ENCODE data around the gene PAM.

GRCh38 chr5:102975045-102975444, 219.9 kb downstream of the PAM start:
- no peak for TF ChIP-seq ZNF501 (CRISPR knock-in tag; IDR thresholded peaks at IDR 0.05)
- TF ChIP-seq RFX5 (IDR thresholded peaks at IDR 0.05; ENCODE audit: low read depth, low read length): no peak
- TF ChIP-seq, protein P1, sequence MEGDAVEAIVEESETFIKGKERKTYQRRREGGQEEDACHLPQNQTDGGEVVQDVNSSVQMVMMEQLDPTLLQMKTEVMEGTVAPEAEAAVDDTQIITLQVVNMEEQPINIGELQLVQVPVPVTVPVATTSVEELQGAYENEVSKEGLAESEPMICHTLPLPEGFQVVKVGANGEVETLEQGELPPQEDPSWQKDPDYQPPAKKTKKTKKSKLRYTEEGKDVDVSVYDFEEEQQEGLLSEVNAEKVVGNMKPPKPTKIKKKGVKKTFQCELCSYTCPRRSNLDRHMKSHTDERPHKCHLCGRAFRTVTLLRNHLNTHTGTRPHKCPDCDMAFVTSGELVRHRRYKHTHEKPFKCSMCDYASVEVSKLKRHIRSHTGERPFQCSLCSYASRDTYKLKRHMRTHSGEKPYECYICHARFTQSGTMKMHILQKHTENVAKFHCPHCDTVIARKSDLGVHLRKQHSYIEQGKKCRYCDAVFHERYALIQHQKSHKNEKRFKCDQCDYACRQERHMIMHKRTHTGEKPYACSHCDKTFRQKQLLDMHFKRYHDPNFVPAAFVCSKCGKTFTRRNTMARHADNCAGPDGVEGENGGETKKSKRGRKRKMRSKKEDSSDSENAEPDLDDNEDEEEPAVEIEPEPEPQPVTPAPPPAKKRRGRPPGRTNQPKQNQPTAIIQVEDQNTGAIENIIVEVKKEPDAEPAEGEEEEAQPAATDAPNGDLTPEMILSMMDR (CRISPR knock-in tag; IDR thresholded peaks at IDR 0.05): no peak
